ENCODE data around the gene DPM1.

DPM1 gene

GRCh38 chr20:50909413-50909812 lies 48.9 kb downstream of the DPM1 start:
- Mint-ChIP-seq H3K27ac (peak overlapping the region; percentile 71), H3K27me3 (no peaks in the 10 kb centered on the region), H3K4me3 (no peak overlapping the region), H3K36me3 (ENCODE audit: low read depth) (peaks cover 48% of the 10 kb centered on the region), H3K9me3 (no peaks in the 10 kb centered on the region), H3K4me1 (ENCODE audit: low read depth) (peaks cover 81% of the 10 kb centered on the region)

DNA sequence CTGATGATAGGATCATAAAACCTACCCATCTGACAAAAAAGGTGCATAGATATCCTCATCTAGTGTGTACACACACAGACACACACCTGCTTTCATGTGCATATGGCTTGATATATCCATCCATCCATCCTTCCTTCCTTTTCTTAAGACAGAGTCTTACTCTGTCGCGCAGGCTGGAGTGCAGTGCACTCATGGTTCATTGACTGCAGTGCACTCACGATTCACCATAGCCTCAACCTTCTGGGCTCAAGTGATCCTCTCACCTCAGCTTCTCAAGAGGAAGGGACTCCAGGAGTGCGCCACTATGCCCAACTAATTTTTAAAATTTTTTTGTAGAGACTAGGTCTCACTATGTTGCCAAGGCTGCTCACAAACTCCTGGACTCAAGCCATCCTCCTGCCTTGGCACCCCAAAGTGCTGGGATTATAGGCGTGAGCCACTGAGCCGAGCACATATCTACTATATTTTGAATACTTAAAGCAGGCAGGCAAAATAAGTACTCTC lies 54.2 kb downstream of the DPM1 start:
- peaks cover 59% of the 10 kb centered on the region for H3K36me3 Mint-ChIP-seq (ENCODE audit: low read depth)
- H3K4me1 Mint-ChIP-seq (ENCODE audit: low read depth): peaks cover 48% of the 10 kb centered on the region
- no peaks in the 10 kb centered on the region for H3K9me3 Mint-ChIP-seq
- no peaks in the 10 kb centered on the region for H3K27me3 Mint-ChIP-seq
- H3K4me3 Mint-ChIP-seq: no peak overlapping the region
- H3K27ac Mint-ChIP-seq: no peak overlapping the region

DNA sequence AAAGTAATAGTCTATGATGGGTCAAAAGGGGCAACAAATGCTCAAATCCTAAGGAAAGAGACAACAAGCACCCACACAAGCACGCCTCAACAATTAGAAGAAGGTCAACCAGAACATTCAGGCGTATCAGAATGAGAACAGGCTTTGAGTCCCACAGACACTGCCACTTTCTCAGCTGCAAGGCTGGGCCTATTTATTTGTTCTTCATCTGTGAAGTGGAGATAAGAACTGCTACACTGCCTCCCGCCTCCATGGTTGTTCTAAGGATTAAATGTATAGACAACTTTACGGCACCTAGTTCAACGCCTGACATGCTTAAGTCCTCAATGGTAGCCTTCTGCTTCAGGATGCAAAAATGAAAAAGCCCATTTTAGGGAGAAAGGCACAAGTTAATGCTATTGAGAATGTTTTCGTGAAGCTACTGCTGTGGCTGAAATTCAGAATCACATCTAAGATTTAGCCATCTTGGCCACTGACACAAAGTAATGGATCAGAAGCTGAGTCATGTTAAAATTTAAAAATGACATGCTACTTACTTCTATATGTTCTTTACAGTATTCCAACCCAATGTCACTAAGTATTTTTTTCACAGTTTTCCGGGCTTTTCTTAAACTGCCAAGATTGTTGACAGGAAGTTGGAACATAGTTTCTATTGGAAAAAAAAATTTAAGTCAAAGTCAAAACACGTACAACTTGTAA lies 54.8 kb downstream of the DPM1 start:
- peaks cover 64% of the 10 kb centered on the region for H3K36me3 Mint-ChIP-seq (ENCODE audit: low read depth)
- H3K4me3 Mint-ChIP-seq: no peak overlapping the region
- H3K9me3 Mint-ChIP-seq: no peaks in the 10 kb centered on the region
- no peaks in the 10 kb centered on the region for H3K27me3 Mint-ChIP-seq
- peak overlapping the region; percentile 45 for H3K27ac Mint-ChIP-seq
- H3K4me1 Mint-ChIP-seq (ENCODE audit: low read depth): peaks cover 43% of the 10 kb centered on the region

DNA sequence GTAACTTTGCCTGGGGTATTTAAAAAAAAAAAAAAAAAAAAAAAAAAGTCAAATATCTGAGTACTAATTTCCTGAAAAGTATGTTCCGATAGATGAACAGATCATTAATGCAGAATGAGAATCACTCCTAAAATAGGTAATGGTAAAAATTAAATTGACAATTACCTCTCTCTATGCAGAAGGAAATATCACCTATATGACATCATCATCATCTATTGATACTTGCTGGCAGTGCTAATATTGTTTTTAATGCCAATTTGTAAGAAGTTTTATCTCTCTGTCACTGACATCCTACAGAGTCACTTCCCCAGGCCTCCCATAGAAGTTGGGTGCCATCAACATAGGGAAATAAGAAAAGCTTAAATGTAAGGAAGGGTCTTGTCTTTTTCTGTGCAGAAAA lies 57.0 kb downstream of the DPM1 start:
- no peaks in the 10 kb centered on the region for H3K9me3 Mint-ChIP-seq
- H3K36me3 Mint-ChIP-seq (ENCODE audit: low read depth): peaks cover 71% of the 10 kb centered on the region
- peaks cover 30% of the 10 kb centered on the region for H3K4me1 Mint-ChIP-seq (ENCODE audit: low read depth)
- H3K4me3 Mint-ChIP-seq: no peak overlapping the region
- peak overlapping the region; percentile 54 for H3K27ac Mint-ChIP-seq
- no peaks in the 10 kb centered on the region for H3K27me3 Mint-ChIP-seq

- no peak overlapping the region for H3K27ac Mint-ChIP-seq
- no peak overlapping the region for H3K4me3 Mint-ChIP-seq
- H3K27me3 Mint-ChIP-seq: no peaks in the 10 kb centered on the region
- H3K4me1 Mint-ChIP-seq (ENCODE audit: low read depth): peaks cover 23% of the 10 kb centered on the region
- H3K9me3 Mint-ChIP-seq: no peaks in the 10 kb centered on the region
- H3K36me3 Mint-ChIP-seq (ENCODE audit: low read depth): peaks cover 71% of the 10 kb centered on the region
Measured at GRCh38 chr20:50900261-50900660, 58.1 kb downstream of the DPM1 start.

DNA sequence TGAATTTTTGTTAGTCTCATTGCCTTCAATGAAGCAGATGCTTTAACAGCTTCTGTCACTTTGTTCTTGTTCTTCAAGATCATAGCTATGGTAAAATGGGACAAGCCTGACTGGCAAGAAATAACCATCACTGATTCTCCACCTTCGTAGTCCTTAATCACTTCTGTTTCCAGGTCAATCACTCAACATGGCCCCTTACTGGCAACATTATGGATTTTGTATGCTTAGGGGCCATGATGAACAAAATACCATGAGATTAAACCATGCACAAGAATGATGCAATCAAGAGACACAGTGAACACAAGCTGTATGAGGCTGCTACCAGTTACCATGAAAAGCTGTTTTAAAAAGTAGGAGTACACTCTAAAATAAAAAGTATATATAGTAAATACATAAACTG lies 59.9 kb downstream of the DPM1 start:
- Mint-ChIP-seq H3K9me3 (no peaks in the 10 kb centered on the region), H3K4me3 (no peak overlapping the region), H3K27ac (peak overlapping the region; percentile 23), H3K27me3 (no peaks in the 10 kb centered on the region), H3K36me3 (ENCODE audit: low read depth) (peaks cover 68% of the 10 kb centered on the region), H3K4me1 (ENCODE audit: low read depth) (peaks cover 16% of the 10 kb centered on the region)

GRCh38 chr20:50895111-50895830 lies 63.1 kb downstream of the DPM1 start:
- Mint-ChIP-seq H3K27ac (no peak overlapping the region), H3K4me3 (no peak overlapping the region), H3K27me3 (no peaks in the 10 kb centered on the region), H3K9me3 (no peaks in the 10 kb centered on the region), H3K4me1 (ENCODE audit: low read depth) (peaks cover 31% of the 10 kb centered on the region), H3K36me3 (ENCODE audit: low read depth) (peaks cover 61% of the 10 kb centered on the region)

DNA sequence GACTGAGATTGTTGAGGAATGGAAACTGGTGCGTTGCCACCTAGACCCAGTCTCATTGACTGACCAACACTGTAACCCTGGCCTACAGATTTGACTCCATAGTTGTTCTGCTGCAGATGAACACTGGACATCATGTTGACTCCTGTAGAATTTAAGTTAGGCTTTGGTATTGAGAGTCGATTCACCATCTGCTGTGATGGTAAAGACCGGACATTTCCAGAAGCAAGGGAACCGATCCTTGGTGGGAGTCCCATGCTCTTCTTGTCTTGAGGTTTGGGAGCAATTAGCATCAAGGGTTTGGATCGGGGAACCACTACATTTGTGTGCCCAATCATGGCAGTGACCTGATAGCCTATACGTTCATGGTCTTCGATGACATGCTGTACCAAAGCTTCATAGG lies 64.7 kb downstream of the DPM1 start:
- H3K9me3 Mint-ChIP-seq: no peaks in the 10 kb centered on the region
- no peaks in the 10 kb centered on the region for H3K27me3 Mint-ChIP-seq
- H3K4me1 Mint-ChIP-seq (ENCODE audit: low read depth): peaks cover 31% of the 10 kb centered on the region
- H3K36me3 Mint-ChIP-seq (ENCODE audit: low read depth): peaks cover 68% of the 10 kb centered on the region
- H3K4me3 Mint-ChIP-seq: no peak overlapping the region
- H3K27ac Mint-ChIP-seq: peak overlapping the region; percentile 68

DNA sequence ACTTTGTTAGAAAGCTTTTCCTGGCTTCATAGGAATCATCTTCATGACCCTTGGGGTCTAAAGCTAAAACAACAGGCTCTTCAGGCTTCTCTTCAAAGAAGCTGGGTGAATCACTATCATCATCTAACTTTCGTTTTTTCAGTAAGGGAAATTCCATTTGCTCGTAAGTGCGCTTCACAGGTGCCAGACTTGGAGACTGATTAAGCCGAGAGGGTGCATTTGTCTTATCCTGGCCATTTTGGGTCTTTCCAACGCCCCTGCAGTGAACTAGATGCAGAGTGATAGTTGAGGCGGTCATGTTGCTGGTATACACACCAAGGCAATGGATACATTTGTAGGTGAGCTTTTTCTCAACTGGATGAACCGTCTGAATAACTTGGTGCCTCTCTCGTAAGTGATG lies 65.9 kb downstream of the DPM1 start:
- Mint-ChIP-seq H3K4me1 (ENCODE audit: low read depth) (peaks cover 31% of the 10 kb centered on the region), H3K36me3 (ENCODE audit: low read depth) (peaks cover 66% of the 10 kb centered on the region), H3K27ac (peak overlapping the region; percentile 74), H3K27me3 (no peaks in the 10 kb centered on the region), H3K9me3 (no peaks in the 10 kb centered on the region), H3K4me3 (peak overlapping the region; percentile 23)

DNA sequence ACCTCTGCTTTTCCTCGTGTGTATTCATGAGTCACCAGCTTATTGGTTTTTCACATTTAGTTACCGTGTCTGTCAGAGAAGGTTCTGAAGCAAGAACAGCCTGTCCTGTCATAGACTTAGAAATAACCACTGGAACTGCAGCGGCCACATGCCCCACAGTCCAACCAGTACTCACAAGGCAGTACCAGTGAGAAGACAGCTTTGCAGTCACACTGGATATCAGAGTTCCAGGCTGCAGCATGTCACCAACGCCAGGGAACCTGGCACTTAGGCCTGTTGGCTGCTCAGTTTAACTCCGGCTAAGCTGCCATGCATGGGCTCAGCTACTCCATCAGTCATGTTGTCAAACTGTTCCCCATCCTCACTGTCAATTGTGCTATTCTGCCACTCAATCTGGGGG lies 67.2 kb downstream of the DPM1 start:
- Mint-ChIP-seq H3K36me3 (ENCODE audit: low read depth) (peaks cover 65% of the 10 kb centered on the region), H3K4me1 (ENCODE audit: low read depth) (peaks cover 31% of the 10 kb centered on the region), H3K27ac (peak overlapping the region; percentile 58), H3K4me3 (no peak overlapping the region), H3K9me3 (no peaks in the 10 kb centered on the region), H3K27me3 (no peaks in the 10 kb centered on the region)

DNA sequence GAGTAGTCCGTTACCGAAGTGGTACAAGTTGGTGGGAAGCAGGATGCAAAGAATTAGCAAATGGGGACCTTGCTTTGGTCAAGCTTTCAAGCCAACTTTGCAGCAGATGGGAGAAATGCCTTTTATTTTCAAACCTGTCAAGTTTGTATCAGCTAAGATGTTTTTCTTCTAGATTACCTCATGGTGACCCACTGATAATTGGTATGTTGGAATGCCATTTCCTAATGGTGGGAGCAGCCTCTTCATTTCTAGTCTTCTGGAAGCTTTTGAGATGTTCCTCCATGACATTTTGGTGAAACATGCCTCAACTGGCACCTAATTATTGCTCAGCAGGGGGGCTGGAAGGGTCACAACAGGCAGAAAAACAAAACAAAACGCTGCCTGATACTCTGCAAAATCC lies 70.8 kb downstream of the DPM1 start:
- H3K4me3 Mint-ChIP-seq: no peak overlapping the region
- peaks cover 14% of the 10 kb centered on the region for H3K4me1 Mint-ChIP-seq (ENCODE audit: low read depth)
- peaks cover 49% of the 10 kb centered on the region for H3K36me3 Mint-ChIP-seq (ENCODE audit: low read depth)
- H3K27me3 Mint-ChIP-seq: no peaks in the 10 kb centered on the region
- no peak overlapping the region for H3K27ac Mint-ChIP-seq
- H3K9me3 Mint-ChIP-seq: no peaks in the 10 kb centered on the region

GRCh38 chr20:50886184-50886790 lies 72.0 kb downstream of the DPM1 start:
- H3K9me3 Mint-ChIP-seq: no peaks in the 10 kb centered on the region
- H3K27me3 Mint-ChIP-seq: no peaks in the 10 kb centered on the region
- peaks cover 37% of the 10 kb centered on the region for H3K36me3 Mint-ChIP-seq (ENCODE audit: low read depth)
- H3K4me1 Mint-ChIP-seq (ENCODE audit: low read depth): peaks cover 1% of the 10 kb centered on the region
- H3K4me3 Mint-ChIP-seq: no peak overlapping the region
- H3K27ac Mint-ChIP-seq: no peak overlapping the region

DNA sequence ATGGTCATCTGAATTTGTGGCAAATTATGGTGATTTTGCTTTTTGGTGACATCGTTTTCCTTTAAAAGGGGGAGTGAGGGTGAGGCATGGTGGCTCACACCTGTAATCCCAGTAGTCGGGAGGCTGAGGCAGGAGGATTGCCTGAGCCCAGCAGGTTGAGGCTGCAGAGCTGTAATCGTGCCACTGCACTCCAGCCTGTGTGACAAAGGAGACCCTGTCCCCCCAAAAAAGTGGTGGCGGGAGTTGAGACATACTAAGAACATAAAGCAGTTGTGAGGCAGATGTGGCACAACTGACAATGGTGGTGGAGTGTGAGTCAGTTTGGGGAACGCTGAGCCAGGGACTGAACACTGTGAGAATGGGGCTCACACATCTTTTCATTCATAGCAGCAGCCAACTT lies 72.6 kb downstream of the DPM1 start:
- H3K9me3 Mint-ChIP-seq: no peaks in the 10 kb centered on the region
- peaks cover 34% of the 10 kb centered on the region for H3K36me3 Mint-ChIP-seq (ENCODE audit: low read depth)
- no peak overlapping the region for H3K27ac Mint-ChIP-seq
- no peak overlapping the region for H3K4me3 Mint-ChIP-seq
- H3K27me3 Mint-ChIP-seq: no peaks in the 10 kb centered on the region
- H3K4me1 Mint-ChIP-seq (ENCODE audit: low read depth): no peaks in the 10 kb centered on the region

GRCh38 chr20:50885068-50885467 lies 73.3 kb downstream of the DPM1 start:
- Mint-ChIP-seq H3K27ac (no peak overlapping the region), H3K4me1 (ENCODE audit: low read depth) (no peaks in the 10 kb centered on the region), H3K36me3 (ENCODE audit: low read depth) (peaks cover 32% of the 10 kb centered on the region), H3K4me3 (no peak overlapping the region), H3K27me3 (no peaks in the 10 kb centered on the region), H3K9me3 (no peaks in the 10 kb centered on the region)
